Epithelial cell of proximal tubule (primary cell): ENCODE results near the gene SLC10A7. TPM values are rescaled to one million over a fixed set of nuclear protein-coding genes. Genes with fewer than 3 reads are reported as not detected.

Source experiments
- DNase-seq: peaks from one replicate; pipeline ENCODE4 v3.0.0-alpha.2; 2011; ENCODE audit warnings: low read depth
- H3K4me3 ChIP-seq: 2 replicates; pipeline ENCODE4 v1.5.1; 2011; ENCODE audit warnings: low read depth, mild to moderate bottlenecking, low read length
- CTCF ChIP-seq: conservative IDR thresholded peaks from 2 replicates; pipeline ENCODE4 v1.5.1; 2012; ENCODE audit warnings: low read depth, mild to moderate bottlenecking, low read length
- total RNA-seq: library from RNA; depleted of rRNA; stranded (reverse); fragments of >200 nt; gene quantifications from 2 replicates; pipeline ENCODE4 v1.2.3, GENCODE V29; 2015

The SLC10A7 gene
- total RNA-seq, 1 donor from 2014 or later, result 3.8 TPM

DNA sequence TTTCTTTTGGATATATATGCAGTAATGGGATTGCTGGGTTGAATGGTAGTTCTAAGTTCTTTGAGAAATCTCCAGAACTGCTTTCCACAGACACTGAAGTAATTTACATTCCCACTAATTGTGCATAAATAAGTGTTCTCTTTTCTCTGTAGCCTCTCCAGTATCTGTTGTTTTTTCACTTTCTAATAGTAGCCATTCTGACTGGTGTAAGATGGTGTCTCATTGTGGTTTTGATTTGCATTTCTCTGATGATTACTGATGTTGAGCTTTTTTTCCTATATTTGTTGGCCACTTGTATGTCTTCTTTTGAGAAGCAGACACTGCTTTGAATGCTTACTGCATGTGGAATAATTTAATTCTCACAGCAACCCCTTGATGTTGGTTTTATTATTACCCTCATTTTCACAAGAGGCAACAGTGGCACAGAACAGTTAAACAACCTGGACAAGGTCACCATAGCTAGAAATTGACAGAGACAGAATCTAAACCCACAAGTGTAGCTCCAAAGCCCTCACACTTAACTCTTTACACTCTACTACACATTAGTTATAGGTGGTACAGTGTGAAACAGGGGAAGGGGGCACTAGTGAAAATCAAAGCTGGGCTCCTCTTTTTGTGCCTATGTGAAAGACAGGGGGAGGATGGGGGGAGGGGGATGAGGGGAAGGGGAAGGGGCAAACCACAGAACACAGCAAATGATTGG lies 211.3 kb downstream of the SLC10A7 start:
- no peak for DNase-seq
- TF ChIP-seq CTCF, result no peak
- H3K4me3 ChIP-seq, result no peak overlapping the region

- no peak overlapping the region for H3K4me3 ChIP-seq
- no peak for TF ChIP-seq CTCF
- no peak for DNase-seq
Measured at GRCh38 chr4:146308951-146309350, 212.8 kb downstream of the SLC10A7 start.

DNA sequence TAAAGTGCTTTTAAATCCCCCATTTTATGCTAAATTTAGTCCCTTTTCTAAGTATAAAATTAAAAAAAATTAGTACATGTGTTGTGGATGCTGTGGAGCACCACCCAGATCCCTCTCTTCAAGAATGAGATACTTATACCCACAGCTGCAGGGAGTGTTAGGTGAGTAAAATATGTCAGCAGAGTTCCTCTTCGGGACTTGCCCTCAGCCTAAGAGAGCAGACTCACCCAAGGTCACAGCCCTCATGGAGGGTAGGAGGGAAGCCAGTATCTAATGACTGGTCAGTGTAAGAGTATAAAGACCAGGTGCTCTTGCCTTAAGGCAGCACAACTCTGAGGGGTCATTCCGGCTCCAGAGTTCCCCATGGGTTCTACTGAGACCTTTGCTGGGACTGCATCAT lies 218.9 kb downstream of the SLC10A7 start:
- DNase-seq, result no peak
- TF ChIP-seq CTCF, result no peak

GRCh38 chr4:146299607-146300006 lies 222.1 kb downstream of the SLC10A7 start:
- no peak overlapping the region for H3K4me3 ChIP-seq
- no peak for DNase-seq
- TF ChIP-seq CTCF, result no peak

More for the DNA sequence above, 218.9 kb downstream of the SLC10A7 start:
- no peak overlapping the region for H3K4me3 ChIP-seq

DNA sequence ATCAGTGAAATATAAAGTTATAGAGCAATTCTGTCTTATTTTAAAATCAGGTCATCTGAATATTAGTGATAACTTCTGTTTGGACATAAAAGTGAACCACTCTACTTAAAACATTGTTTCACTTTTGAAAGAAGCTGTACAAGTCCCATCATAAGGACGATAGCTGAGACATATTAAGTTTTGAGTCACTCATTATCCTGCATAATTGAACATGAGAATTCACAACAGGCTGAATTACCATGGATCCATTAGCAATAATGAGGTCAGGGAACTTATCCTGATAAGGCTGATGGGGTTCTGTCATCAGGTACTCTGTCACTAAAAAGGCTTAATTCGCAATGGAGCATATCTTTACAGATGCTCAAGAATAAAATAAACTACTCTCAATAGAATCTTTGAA lies 227.0 kb downstream of the SLC10A7 start:
- no peak for TF ChIP-seq CTCF
- H3K4me3 ChIP-seq, result no peak overlapping the region
- DNase-seq, result no peak

GRCh38 chr4:146292508-146292907 lies 229.2 kb downstream of the SLC10A7 start:
- no peak for TF ChIP-seq CTCF
- no peak for DNase-seq
- no peak overlapping the region for H3K4me3 ChIP-seq

- peak; percentile 13 for TF ChIP-seq CTCF
- no peak overlapping the region for H3K4me3 ChIP-seq
- no peak for DNase-seq
Measured at GRCh38 chr4:146291313-146291712, 230.4 kb downstream of the SLC10A7 start.
